Activated CD4-positive, alpha-beta T cell treated with anti-CD3 and anti-CD28 coated beads, Interleukin-2, amount 50 U/mL, for 48 hours (primary cell): Measurements from ENCODE around the gene CDYL.
"Not testable (repeated sequence)": the region's sequence is repeated elsewhere in the genome, so short reads cannot be mapped to it uniquely, and the experiment has no call there.

Source experiments
- DNase-seq, 2 experiments: peaks; one replicate each; pipeline ENCODE4 v3.0.0-alpha.2; 2020

CDYL gene

GRCh38 chr6:4967301-4968030 is 191.3 kb downstream of the CDYL start:
- DNase-seq, result no peak

GRCh38 chr6:4969609-4970285 is 193.5 kb downstream of the CDYL start:
- no peak for DNase-seq

DNA sequence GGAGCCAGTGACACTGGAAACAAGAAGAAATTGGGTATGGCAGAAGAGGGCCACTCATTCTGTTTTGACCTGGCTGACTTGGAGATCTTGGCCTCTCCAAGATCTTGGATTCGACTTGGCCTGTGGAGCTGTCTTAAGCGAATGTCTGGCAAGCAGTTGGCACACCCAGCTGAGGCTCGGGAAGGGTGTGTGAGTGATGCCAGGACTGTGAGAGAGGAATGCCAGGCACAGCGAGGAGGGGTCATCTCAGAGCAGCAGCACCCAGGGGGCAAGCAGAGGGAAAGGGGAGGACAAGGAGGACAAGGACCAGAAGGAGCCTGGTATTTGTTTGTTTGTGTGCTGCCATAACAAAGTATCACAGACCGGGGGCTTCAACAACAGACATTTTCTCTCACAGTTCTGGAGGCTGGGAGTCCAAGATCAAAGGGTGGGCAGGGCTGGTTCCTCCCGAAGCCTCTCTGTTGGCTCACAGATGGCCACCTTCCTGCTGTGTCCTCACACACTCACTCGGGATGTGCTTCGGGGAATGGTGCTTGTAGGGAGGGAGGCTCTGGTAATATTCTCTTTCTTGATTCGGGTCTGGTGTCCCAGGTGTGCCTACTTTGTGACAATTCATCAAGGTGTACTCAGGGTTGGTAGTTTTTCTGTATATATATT is 194.7 kb downstream of the CDYL start:
- no peak for DNase-seq

GRCh38 chr6:4971851-4972250 is 195.6 kb downstream of the CDYL start:
- no peak for DNase-seq

- DNase-seq, result no peak
These were observed 196.2 kb downstream of the CDYL start for GRCh38 chr6:4972438-4972837.

- no peak for DNase-seq
These were observed 197.2 kb downstream of the CDYL start for GRCh38 chr6:4973415-4973814.

DNA sequence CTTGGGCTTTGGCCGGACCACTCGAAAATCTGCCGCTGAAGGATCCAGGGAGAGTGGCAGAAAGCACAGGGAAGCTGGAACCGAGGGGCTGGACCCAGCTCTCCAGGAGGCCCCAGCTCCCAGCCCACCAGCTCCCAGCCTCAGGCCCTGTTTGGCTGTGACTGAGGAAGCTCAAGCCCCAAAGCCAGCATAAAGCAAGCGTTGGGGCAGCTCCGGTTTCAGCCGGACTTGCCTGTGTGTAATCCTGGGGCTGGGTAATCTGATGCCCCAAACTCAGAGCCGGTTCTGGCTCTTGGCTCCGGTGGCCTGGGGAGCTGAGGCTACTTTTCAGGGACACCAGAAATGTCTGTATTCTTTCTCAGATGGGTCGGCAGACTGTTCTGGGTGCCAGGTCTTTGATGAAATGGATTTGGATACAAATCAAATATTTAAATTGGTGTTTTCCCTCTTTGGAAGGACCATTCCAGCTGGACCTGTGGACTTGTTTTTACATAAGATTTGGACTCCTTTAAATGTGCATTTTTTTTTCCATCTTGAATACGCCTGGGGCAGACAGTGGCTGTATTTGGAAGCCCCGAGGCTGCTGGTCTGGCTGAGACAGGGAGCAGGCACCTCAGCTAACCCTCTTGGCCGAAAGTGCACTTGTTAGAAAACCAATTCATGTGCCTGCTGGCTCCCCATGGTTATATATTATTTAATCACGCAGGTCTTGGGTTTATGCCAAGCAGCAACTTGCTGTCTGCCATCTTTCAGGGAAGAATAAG is 198.0 kb downstream of the CDYL start:
- no peak for DNase-seq

GRCh38 chr6:4974962-4975361 is 198.8 kb downstream of the CDYL start:
- no peak for DNase-seq

DNA sequence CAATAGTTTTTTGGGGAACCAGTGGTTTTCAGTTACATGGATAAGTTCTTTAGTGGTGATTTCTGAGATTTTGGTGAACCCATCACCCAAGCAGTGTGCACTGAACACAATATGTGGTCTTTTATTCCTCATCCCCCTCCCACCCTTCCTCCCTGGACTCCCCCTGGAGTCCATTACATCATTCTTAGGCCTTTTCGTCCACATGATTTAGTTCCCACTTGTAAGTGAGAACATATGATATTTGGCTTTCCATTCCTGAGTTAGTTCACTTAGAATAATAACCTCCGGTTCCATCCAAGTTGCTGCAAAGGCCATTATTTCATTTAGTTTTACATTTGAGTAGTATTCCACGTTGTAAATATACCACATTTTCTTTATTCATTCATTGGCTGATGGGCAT is 199.3 kb downstream of the CDYL start:
- DNase-seq, result no peak

DNA sequence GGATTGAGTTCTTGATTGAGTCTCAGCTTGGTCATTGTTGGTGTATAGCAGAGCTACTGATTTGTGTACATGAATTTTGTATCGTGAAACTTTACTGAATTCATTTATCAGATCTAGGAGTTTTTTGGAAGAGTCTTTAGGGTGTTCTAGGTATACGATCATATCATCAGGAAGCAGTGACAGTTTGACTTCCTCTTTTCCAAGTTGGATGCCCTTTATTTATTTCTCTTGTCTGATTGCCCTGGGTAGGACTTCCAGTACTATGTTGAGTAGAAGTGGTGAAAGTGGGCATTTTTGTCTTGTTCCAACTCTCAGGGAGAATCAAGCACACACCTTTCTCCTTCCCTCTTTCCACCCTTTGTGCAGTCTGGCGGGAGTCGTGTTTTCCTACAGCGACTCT is 201.3 kb downstream of the CDYL start:
- no peak for DNase-seq

DNA sequence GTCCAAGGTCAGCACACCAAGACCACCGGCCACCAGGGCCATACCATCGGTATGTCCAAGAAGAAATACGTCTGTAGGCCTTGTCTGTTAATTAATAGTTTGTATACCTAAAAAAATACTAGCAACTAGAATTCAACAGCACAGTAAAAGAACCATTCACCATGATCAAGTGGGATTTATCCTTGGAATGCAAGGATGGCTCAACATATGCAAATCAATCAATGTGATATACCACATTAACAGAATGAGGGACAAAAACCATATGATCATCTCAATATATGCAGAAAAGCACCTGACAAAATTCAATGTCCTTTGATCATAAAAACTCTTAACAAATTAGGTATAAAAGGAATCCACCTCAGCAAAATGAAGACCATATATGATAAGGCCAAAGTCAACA is 203.2 kb downstream of the CDYL start:
- DNase-seq, result no peak

DNA sequence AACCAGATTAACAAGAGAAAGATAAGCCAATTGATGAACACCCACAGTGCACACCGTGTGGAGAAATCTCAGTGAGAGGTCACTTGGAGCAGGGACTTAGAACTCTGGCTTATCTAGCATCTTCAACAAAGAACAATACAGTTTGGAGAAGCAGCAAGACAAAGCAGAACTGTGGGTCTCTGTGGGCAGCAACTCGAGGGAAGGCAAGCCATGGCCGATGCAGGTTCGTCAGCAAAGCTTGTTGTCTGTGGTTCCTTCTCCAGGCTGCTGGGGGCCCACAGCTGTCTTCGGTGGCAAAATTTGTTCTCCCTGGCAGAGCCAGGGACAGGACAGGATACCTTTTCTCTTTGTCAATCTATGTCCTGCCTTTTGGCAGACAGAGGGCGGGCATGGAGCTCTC is 205.6 kb downstream of the CDYL start:
- DNase-seq, result no peak

DNA sequence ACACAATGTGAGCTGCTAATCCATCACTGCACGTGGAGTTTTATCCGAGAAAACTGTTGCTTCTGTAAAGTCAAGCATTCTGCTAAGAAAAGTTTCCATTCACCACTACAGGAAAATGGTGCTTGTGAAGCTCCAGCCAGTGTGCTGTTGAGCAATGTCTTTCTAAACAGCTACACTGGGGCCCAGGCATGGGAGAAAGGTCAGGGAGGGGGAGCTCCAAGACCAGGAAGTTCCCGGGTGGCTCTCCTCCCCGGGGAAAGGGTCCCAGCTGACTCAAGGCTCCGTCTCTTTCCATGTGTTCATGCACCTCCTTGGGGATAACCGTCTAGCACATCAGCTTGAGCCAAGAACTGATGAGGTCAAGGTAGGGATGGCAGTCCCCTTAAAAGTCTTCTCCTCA is 207.1 kb downstream of the CDYL start:
- no peak for DNase-seq

- DNase-seq, result no peak
These were observed 210.8 kb downstream of the CDYL start for GRCh38 chr6:4986999-4987398.

DNA sequence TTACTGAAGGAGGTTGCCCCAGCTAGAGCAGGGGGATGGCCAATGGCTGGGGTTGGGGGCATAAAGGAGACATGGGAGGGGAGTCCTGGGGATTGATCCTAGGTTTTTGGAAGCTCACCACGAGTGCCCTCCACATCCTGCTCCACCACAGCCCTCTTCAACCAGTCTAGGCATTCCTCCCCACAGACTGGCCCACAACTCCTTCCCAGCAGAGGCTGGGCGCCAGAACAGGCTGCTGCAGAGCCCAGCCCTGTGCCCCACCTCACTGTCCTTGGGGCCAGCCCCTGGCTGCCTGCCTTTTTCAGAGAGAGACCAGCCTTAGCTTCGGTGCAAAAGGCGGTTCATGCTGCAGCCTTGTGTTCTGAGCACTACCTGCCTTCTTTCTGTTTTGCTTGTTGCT is 211.2 kb downstream of the CDYL start:
- DNase-seq, result no peak

- no peak for DNase-seq
These were observed 218.5 kb downstream of the CDYL start for GRCh38 chr6:4994741-4995140.

- DNase-seq, result no peak
These were observed 221.7 kb downstream of the CDYL start for GRCh38 chr6:4997862-4998261.

- DNase-seq, result no peak
These were observed 223.4 kb downstream of the CDYL start for GRCh38 chr6:4999586-4999985.

DNA sequence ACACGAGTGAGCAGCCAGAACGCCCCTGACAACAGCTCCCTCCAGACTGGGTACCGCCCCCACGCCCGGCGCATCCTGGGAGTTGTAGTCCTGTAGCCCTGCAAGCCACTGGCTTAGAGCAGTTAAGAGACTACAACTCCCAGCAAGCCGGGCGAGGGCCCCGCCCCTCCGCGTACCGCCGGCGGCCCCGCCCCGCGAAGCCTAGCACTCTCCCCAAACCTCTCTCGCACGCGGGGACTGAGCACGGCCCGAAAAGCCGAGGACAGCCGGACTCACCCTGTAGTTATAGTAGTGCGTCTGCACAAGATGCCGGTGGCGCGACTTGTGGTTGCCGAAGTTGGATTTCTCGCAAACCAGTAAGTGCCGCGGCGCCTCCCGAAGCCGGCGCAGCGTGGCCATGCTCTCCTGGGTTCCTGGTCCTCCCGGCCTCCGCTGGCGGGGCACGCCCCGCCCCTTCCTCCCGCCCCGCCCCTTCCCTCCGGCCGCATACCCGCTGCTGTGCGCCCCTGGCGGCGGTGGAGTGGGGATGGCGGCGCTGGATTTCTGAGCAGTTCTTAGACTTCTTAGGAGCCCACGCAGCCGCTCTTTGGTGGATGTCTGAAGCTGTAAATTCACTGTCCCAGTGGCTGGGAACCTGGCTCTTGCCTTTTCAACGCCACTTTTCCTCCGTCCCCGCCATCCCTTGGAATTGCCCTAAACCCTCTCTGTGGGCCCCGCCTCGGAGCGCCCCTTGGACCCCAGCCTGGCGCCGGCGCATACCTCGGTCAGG is 227.6 kb downstream of the CDYL start, which contains the start of gene RPP40:
RPP40 (minus strand) TSS at position 434 of the 769 bp plus-strand sequence; CDS start at position 399, 35 bp downstream.
- DNase-seq, result peak; percentile 99

- no peak for DNase-seq
These were observed 228.3 kb downstream of the CDYL start for GRCh38 chr6:5004373-5005037.

DNA sequence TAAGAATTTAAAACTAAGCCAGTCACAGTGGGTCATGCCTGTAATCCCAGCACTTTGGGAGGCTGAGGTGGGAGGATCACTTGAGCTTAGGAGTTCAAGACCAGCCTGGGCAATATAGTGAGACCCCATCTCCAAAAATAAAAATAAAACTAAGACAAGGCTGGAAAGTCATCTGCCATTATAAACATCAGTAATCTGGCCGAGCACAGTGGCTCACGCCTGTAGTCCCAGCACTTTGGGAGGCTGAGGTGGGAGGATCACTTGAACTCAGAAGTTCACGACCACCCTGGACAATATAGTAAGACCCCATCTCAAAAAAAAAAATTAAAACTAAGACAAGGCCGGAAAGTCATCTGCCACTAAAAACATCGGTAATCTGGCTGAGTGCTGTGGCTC is 228.8 kb downstream of the CDYL start:
- DNase-seq, result not testable (repeated sequence)
